Fibroblast of lung (primary cell): ENCODE data around the gene USH2A.

Experiments used
- EZH2 ChIP-seq: IDR thresholded peaks from 2 replicates; pipeline ENCODE4 v1.5.1; 2012; ENCODE audit warnings: low read length, control low read depth, mild to moderate bottlenecking; ENCODE audit errors: missing control alignments
- TF ChIP-seq, protein P1 (sequence below), 2 donors: IDR thresholded peaks in 1 of 2; conservative IDR thresholded peaks in 1 of 2; 1 replicate in 1 of 2; 2 replicates in 1 of 2; pipeline ENCODE4 v1.5.1; 2011 to 2012; ENCODE audit warnings: low read length in 2 of 2, control low read depth in 1 of 2, inconsistent platforms in 1 of 2, low read depth in 1 of 2, mild to moderate bottlenecking in 1 of 2

DNA sequence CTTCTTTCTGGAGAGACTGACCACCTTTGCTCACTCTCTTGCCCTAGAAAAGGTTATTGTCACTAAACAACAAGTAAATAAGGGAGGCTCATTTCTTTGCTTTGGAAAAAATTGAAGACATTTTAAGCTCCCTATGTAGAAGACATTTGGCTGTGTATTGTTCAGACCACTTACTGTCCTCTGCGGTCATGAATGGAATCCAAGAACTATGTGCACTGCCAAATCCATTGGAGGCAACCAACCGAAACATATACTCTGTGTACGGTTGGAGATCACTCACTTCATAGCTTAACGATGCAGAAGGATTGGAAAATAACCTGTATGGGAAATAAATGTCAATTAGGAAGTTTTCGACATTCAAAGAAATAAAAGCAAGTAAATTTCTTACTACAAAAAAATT, 523.3 kb downstream of the USH2A start:
- TF ChIP-seq, protein P1, sequence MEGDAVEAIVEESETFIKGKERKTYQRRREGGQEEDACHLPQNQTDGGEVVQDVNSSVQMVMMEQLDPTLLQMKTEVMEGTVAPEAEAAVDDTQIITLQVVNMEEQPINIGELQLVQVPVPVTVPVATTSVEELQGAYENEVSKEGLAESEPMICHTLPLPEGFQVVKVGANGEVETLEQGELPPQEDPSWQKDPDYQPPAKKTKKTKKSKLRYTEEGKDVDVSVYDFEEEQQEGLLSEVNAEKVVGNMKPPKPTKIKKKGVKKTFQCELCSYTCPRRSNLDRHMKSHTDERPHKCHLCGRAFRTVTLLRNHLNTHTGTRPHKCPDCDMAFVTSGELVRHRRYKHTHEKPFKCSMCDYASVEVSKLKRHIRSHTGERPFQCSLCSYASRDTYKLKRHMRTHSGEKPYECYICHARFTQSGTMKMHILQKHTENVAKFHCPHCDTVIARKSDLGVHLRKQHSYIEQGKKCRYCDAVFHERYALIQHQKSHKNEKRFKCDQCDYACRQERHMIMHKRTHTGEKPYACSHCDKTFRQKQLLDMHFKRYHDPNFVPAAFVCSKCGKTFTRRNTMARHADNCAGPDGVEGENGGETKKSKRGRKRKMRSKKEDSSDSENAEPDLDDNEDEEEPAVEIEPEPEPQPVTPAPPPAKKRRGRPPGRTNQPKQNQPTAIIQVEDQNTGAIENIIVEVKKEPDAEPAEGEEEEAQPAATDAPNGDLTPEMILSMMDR (conservative IDR thresholded peaks at IDR 0.05 in 1 of 2, IDR thresholded peaks at IDR 0.05 in 1 of 2; ENCODE audit: low read depth in 1 of 2, low read length in 2 of 2): no peak
- no peak for TF ChIP-seq EZH2
